ENCODE measurements around the gene CERS6.

DNA sequence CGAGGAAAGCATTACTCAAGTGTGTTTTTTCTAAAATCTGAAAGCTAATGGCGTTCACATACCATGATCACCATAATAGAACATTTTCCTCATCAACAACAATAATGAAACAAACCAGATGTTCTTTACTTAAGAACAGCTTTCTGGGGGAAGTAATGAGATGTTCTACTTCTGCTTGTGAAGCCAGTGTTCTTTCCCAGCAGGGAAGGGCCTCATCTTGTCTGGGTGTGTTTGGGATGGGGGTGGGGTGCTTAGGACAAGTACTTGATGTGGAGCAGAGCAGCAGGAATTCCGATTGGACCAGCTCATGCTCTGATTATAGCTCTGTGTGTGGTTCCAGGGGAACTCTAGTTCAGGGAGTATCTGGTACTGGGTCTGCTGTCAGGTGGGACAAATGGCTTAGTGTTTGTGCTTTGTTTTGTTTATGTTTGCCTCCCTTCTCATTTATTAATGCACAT is 183.4 kb downstream of the CERS6 start:
- no peak for TF ChIP-seq FOXK2 (IDR thresholded peaks at IDR 0.05)
- no peak for TF ChIP-seq HDGF (IDR thresholded peaks at IDR 0.05; ENCODE audit: borderline replicate concordance)
- no peak for TF ChIP-seq FOXA1 (IDR thresholded peaks at IDR 0.05)
- TF ChIP-seq FOXM1 (IDR thresholded peaks at IDR 0.05; ENCODE audit: borderline replicate concordance): no peak
- TF ChIP-seq SUZ12 (IDR thresholded peaks at IDR 0.05): no peak
- no peak for TF ChIP-seq SP1 (IDR thresholded peaks at IDR 0.05)
- TF ChIP-seq BHLHE40 (IDR thresholded peaks at IDR 0.05; ENCODE audit: borderline replicate concordance): no peak
- no peak for TF ChIP-seq ARNT (IDR thresholded peaks at IDR 0.05)
- TF ChIP-seq ZNF384 (IDR thresholded peaks at IDR 0.05): no peak
- no peak for TF ChIP-seq NFRKB (IDR thresholded peaks at IDR 0.05)
- no peak for TF ChIP-seq ELF4 (IDR thresholded peaks at IDR 0.05)
- no peak for TF ChIP-seq CTBP1 (IDR thresholded peaks at IDR 0.05; ENCODE audit: borderline replicate concordance)

Measured in HEK293T (cell line).